ENCODE measurements around the gene CXCL8. TPM values are rescaled to one million over a fixed set of nuclear protein-coding genes. Genes with fewer than 3 reads are reported as not detected.

Gene CXCL8
- total RNA-seq, 1 donor: 294 TPM

DNA sequence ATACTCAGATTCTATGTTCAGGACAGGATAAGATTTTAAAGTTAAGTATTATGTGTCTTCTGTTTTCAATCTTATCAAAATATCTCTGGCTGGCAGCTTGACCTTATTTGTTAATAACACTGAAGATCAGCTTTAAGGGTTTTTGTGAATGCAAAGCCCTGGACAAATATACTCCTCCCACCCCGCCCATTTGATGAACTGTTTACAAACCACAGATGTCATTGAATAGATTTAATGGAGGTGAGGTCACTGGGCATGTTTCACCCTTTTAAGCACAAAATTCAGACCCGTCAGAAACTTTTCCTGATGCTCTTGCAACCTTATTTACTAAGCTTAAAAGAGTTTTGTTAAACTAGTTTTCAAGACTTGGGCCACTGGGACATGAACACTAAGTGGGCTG is 10.1 kb upstream of the CXCL8 start:
- DNase-seq (ENCODE audit: low read depth): peak; percentile 55
- TF ChIP-seq, protein P1, sequence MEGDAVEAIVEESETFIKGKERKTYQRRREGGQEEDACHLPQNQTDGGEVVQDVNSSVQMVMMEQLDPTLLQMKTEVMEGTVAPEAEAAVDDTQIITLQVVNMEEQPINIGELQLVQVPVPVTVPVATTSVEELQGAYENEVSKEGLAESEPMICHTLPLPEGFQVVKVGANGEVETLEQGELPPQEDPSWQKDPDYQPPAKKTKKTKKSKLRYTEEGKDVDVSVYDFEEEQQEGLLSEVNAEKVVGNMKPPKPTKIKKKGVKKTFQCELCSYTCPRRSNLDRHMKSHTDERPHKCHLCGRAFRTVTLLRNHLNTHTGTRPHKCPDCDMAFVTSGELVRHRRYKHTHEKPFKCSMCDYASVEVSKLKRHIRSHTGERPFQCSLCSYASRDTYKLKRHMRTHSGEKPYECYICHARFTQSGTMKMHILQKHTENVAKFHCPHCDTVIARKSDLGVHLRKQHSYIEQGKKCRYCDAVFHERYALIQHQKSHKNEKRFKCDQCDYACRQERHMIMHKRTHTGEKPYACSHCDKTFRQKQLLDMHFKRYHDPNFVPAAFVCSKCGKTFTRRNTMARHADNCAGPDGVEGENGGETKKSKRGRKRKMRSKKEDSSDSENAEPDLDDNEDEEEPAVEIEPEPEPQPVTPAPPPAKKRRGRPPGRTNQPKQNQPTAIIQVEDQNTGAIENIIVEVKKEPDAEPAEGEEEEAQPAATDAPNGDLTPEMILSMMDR (IDR thresholded peaks at IDR 0.05; ENCODE audit: insufficient read depth, low read depth, low read length): no peak
- no peak overlapping the region for H3K4me3 ChIP-seq (ENCODE audit: low read depth, low read length)

DNA sequence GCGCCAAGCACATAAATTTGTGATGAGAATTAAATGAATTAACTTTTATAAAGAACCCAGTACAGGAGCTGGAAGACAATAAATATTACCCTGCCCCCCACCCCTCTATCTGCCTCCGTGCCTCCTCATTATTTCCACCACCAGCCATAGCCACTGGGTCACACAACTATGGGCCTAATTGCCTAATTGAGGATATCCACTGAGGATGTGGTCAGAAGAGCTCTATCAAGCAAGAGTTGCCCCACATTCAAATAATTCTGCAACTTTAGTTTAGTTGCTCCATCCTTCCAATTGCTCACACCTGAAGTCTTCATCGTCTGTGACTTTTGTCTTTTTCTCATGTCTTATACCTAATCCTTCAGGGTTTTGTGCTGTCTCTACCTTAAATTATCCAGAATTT is 9.5 kb upstream of the CXCL8 start:
- TF ChIP-seq, protein P1 (IDR thresholded peaks at IDR 0.05; ENCODE audit: insufficient read depth, low read depth, low read length): no peak
- no peak for DNase-seq (ENCODE audit: low read depth)
- no peak overlapping the region for H3K4me3 ChIP-seq (ENCODE audit: low read depth, low read length)

DNA sequence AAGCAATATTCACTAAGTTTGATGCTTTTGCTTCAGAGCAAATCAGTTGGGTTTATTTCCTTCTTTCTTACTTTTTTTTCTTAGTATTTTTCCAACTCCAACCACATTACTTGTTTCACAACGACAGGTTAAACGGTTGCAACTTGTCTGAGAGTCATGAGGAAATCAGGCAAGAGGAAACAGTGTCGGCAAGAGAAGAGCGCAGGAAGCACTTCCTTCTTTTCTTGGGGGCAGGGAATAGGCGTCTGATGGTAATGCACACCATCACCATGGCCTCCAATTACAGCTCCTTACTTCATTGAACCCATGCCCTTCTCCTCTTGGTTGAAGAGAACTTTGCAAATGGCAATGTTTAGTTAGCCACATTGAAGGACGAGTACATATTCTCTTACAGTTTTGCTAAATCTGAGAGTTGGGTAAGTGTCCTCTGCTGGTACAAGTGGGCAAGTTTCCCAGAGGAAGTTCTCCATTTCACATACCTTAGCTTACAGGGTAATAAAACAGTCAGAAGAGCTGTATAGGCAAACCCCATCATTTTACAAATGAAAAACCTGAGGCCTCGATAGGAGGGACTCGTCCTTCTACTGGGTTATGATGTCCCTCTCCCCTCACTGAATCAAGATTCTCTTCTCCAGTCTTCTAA is 8.3 kb upstream of the CXCL8 start:
- TF ChIP-seq, protein P1 (IDR thresholded peaks at IDR 0.05; ENCODE audit: insufficient read depth, low read depth, low read length): no peak
- H3K4me3 ChIP-seq (ENCODE audit: low read depth, low read length): no peak overlapping the region
- peak; percentile 32 for DNase-seq (ENCODE audit: low read depth)

DNA sequence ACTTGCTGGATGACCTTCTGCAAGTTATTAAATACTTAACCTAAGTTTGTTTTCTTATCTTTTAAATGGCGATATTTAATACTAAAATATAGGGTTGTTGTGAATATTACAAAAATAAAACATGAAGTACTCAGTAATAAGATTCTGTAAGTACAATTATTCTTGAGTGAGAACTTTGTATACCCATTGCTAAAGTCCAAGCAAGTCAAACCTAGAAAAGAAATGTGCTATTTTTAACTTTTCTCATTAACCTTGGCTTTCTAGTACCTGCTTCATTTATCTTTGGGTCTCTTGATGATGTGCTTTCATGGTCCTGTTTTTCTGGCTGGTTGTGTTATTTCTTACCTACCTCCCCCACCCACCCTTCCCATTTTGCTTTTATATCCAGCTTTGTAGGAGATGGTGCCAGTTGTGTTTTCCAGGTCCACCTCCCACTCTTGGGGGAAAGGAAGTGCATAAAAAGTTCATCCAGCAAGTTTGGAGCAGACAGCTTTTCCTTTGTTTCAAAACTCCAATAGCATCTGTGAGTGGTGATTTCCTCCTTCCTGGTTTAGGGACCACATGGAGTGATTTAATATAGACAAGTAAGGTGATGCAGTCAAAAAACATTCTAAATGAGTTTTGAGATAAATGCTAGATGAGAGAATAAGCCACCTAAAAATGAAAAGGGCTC is 7.5 kb upstream of the CXCL8 start:
- DNase-seq (ENCODE audit: low read depth): no peak
- TF ChIP-seq, protein P1 (IDR thresholded peaks at IDR 0.05; ENCODE audit: insufficient read depth, low read depth, low read length): no peak
- H3K4me3 ChIP-seq (ENCODE audit: low read depth, low read length): no peak overlapping the region

DNA sequence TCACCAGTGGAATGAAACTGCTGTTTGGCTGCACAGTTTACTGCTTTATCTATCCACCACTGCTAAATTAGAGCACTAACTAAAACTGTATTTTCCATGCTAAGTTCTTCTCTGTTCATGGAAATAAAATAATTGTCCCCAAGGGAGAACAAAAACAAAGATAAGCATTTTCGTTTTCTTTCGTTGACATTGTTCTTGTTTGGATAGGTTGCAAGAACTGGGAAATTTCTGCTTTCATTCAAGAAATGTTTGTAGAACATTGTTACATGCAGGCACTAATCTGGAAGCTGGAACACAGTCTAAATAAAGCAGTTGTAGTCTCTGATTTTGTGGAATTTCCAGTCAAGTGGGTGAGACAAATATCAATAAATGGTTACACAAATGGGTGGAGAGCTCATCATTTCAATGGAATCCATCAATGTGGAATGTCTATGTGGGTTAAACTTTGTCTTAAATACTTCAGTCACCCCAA is 5.8 kb upstream of the CXCL8 start:
- TF ChIP-seq, protein P1 (IDR thresholded peaks at IDR 0.05; ENCODE audit: insufficient read depth, low read depth, low read length): no peak
- H3K4me3 ChIP-seq (ENCODE audit: low read depth, low read length): no peak overlapping the region
- peak; percentile 48 for DNase-seq (ENCODE audit: low read depth)

DNA sequence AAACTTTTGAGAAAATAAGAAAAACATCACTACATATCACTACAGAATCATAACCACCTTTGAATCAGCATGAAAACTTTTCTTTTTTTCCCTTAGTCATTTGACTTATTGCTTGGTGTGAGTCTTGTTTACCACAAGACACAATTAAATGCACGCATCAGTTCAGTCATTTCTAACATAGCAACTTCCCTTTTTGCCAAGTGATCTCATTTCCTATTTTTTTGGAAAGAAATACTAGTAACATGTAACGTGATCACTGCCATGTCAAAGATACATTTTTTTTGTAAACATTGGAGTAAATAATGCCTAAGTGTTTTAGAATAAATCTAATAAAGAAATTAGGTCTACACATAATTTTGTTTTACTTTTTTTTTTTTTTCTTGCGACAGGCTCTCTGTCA is 5.1 kb upstream of the CXCL8 start:
- no peak overlapping the region for H3K4me3 ChIP-seq (ENCODE audit: low read depth, low read length)
- peak; percentile 35 for DNase-seq (ENCODE audit: low read depth)
- TF ChIP-seq, protein P1 (IDR thresholded peaks at IDR 0.05; ENCODE audit: insufficient read depth, low read depth, low read length): no peak

Measured in fibroblast of villous mesenchyme (primary cell).